Neuron (in vitro differentiated cells): ENCODE results near the gene IFI6.
A peak's percentile ranks its signal among the peaks of the same experiment; 100 is the strongest.
"Not testable (repeated sequence)": the region's sequence is repeated elsewhere in the genome, so short reads cannot be mapped to it uniquely, and the experiment has no call there.

Experiments used
- H2AFZ ChIP-seq: one replicate; pipeline ENCODE4 v1.6.1; 2013; ENCODE audit warnings: low read depth, mild to moderate bottlenecking, inconsistent platforms, low read length, moderate library complexity
- H3K27me3 ChIP-seq: one replicate; pipeline ENCODE4 v1.6.1; 2013; ENCODE audit warnings: low read length; ENCODE audit not compliant: insufficient read depth
- H3K36me3 ChIP-seq: one replicate; pipeline ENCODE4 v1.6.1; 2013; ENCODE audit warnings: low read length; ENCODE audit not compliant: insufficient read depth
- H3K4me1 ChIP-seq: one replicate; pipeline ENCODE4 v1.6.1; 2013; ENCODE audit warnings: low read length; ENCODE audit not compliant: insufficient read depth
- H3K4me3 ChIP-seq: 2 replicates; pipeline ENCODE4 v1.5.1; 2013; ENCODE audit warnings: mild to moderate bottlenecking, low read length, moderate library complexity
- H3K9me3 ChIP-seq: one replicate; pipeline ENCODE4 v1.6.1; 2013; ENCODE audit warnings: low read length

The IFI6 gene, protein sequence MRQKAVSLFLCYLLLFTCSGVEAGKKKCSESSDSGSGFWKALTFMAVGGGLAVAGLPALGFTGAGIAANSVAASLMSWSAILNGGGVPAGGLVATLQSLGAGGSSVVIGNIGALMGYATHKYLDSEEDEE

DNA sequence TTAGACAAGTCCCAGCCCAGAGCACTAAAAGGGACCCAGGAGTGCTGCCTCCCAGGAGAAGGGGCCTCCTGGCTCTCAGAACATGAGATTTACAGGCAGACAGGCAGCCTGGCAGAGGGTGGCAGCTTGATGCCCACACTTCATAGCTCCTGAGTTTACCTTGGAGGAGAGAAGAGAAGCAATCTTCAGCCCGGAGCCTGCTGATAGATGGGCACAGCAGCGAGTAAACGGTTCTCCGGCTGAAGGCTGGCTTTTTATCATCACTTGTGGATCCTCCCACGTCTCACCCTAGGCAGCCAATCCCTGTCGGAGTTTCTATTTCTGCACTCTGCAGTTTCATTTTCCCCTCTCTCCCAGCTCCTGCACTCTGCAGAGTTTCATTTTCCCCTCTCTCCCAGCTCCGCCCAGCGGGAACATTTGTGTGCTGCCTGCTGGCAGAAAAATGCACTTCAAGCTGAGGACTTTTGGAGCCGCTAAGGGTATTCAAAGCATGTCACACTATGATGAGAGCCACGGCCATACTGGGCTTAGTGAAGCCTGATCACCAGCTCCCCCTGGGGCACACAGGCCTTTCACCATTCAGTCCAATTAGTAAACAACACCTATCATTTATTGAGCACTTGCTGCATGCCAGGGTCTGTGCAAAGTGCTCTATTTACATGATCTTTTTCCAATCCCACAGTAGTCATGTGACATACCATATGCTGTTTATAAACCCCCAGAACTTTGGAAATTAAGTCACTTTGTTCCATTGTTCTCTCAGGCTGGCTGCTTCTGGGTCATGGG lies at the start of gene IFI6:
Gene IFI6 (minus strand): TSS at position 229 of the 786 bp plus-strand sequence. CDS start 2,878 bp downstream, outside the sequence.
- Histone ChIP-seq H3K9me3 (no peaks in the 10 kb centered on the region), H3K4me1 (peaks cover 12% of the 10 kb centered on the region), H3K27me3 (no peaks in the 10 kb centered on the region), H3K36me3 (no peaks in the 10 kb centered on the region), H3K4me3 (peak within 1 kb of the TSS; percentile 52), H2AFZ (peak within 1 kb of the TSS; percentile 76)

DNA sequence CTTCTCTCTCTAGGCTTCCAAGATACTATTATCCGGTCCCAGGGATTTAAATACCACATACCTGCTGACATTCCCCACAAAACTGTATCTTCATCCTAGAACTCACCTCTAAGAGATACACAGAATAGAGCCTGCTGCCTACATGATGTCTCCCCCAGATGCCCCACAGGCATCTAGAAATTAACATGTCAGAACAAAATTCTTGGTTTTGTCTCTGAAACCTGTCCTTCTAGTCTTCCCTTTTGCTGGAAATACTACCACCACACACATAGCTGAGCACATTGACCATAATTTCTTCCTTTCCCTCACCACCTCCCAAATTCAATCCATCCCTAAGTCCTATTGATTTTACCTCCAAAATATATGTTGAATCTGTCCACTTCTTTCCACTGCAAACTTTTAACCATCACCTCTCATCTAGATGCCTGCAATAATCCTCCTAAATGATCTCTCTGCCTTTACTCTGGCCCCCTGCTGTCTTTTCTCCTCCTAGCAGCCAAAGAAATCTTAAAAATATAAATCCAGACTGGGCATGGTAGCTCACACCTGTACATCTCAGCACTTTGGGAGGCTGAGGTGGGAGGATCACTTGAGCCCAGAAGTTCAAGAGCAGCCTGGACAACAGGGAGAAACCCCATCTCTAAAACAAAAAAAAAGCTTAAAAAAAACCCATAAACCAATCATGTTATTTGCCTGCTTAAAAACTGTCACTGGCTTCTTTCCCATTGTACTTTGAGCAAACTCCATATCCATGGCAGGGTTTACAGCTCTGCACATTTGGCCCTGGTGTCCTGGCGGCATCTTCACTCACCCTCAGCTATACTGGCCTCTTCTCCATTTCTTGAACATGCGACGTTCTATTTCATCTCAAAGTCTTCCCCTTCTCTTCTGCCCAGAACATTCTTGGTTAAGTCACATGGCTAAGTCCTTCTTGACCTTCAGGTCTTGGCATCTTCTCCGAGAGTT lies 47.6 kb upstream of the IFI6 start:
- no peaks in the 10 kb centered on the region for H3K27me3 ChIP-seq
- no peak overlapping the region for H3K4me3 ChIP-seq
- H3K9me3 ChIP-seq = no peaks in the 10 kb centered on the region
- peak overlapping the region; percentile 18 for H2AFZ ChIP-seq
- H3K4me1 ChIP-seq = peaks cover 4% of the 10 kb centered on the region
- no peaks in the 10 kb centered on the region for H3K36me3 ChIP-seq

DNA sequence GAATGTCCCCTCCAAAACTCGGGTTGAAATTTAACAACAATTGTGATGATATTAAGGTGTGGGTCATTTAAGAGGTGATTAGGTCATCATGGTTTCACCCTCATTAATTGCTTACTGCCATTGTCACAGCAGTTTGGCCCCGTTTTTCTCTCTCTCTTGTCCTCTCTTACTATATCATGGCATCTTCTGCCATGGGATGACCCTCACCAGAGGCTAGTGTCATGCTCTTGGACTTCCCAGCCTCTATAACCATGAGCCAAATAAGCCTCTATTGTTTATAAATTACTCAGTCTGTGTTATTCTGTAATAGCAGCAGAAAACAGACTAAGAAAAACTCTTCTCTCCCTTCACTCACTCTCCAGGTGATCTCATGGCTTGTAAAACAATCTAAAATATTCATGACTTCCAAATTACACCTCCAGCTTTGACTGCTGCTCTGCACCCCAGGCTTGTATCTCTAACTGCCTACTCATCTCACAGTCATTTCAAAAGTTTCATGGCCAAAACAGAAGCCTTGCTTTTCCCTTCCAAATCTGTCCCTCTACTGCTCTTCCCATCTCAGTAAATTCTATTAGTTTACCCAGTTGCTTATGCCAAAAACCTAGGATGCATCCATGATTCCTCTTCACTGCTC lies 44.4 kb upstream of the IFI6 start:
- Histone ChIP-seq H3K4me1 (peaks cover 4% of the 10 kb centered on the region), H3K4me3 (no peak overlapping the region), H3K36me3 (no peaks in the 10 kb centered on the region), H2AFZ (no peak overlapping the region), H3K27me3 (no peaks in the 10 kb centered on the region), H3K9me3 (no peaks in the 10 kb centered on the region)

DNA sequence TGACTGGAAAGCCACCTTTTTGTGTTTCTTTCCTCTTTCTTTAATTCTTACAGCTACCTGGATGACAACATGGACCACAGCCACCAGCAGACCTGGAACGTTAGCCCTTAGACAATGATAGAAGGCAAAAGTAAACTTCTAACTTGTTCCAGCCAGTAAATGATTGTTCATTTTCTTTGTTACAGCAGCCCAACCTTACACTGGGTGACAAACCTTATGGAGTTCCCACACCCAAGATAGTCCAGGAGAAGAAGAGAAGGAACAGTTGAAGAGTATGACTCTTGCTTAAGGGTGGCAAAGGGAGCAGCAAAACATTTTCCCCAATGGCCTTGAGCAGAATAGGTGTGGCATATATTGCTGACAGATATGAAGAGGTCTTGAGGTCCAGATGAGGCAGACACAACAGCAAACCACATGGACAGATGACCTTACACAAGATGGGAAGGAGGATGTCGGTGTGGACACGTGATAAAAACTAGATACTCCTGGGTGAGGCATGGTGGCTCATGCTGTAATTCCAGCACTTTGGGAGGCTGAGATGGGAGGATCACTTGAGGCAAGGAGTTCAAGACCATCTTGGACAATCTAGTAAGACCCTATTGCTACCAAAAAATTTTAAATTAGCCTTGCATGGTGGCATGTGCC lies 42.0 kb upstream of the IFI6 start:
- Histone ChIP-seq H3K9me3 (no peaks in the 10 kb centered on the region), H3K4me3 (no peak overlapping the region), H2AFZ (no peak overlapping the region), H3K36me3 (no peaks in the 10 kb centered on the region), H3K27me3 (no peaks in the 10 kb centered on the region), H3K4me1 (no peaks in the 10 kb centered on the region)

DNA sequence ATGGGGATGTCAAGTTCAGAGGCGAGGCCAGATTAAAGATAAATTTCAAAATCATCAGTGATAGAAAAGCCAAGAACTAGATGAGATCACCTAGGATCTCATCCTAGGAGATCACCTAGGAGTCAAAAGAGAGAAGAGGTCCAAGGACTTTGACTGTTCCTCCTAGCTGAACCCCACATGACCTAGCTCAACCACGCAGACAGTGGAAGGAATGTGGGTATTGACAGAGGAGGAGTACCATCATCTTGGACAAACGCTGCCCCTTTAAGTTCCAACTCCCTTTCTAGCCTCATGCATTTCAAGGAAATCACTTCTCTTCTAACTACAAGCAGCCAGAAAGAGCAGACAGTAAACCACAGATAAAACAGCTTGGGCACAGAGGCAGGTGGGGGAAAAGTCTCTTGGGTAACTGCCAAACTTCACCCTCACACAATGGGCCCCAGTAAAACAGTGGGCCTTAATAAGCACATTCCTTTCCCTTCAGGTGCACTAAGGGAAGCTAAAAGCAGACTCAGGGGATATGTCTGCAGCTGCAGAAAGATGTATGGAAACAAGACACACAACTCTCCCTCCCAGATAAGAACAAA lies 41.2 kb upstream of the IFI6 start:
- Histone ChIP-seq H3K9me3 (no peaks in the 10 kb centered on the region), H3K4me1 (no peaks in the 10 kb centered on the region), H3K36me3 (no peaks in the 10 kb centered on the region), H2AFZ (no peak overlapping the region), H3K4me3 (no peak overlapping the region), H3K27me3 (no peaks in the 10 kb centered on the region)

DNA sequence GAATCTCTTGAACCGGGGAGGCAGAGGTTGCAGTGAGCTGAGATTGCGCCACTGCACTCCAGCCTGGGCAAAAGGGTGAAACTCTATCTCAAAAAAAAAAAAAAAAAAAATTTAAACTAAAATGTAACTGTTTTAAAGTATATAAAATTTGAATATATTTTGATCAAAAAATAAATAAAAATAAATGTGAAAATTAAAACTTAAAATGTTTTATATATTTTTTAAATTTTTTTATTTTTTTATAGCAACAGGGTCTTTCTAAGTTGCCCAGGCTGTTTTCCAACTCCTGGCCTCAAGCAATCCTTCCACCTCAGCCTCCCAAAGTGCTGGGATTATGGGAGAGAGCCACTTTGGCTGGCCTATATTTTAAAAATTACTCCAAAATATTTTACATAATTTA lies 38.6 kb upstream of the IFI6 start:
- Histone ChIP-seq H2AFZ (no peak overlapping the region), H3K4me1 (no peaks in the 10 kb centered on the region), H3K27me3 (no peaks in the 10 kb centered on the region), H3K9me3 (no peaks in the 10 kb centered on the region), H3K4me3 (no peak overlapping the region), H3K36me3 (no peaks in the 10 kb centered on the region)

DNA sequence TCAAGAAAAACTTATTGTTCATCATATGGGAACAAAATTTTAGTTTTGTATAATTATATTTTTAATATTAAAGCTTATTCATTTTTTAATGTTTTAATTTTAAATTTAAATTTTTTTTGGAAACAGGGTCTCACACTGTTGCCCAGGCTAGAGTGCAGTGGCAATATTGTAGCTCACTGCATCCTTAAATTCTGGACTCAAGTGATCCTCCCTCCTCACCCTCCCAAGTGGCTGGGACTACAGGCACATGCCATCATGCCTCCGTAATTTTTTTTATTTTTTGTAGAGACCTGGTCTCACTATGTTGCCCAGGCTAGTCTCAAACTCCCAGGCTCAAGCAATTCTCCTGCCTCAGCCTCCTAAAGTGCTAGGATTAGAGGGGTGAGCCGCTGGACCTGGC lies 33.6 kb upstream of the IFI6 start:
- no peaks in the 10 kb centered on the region for H3K4me1 ChIP-seq
- no peak overlapping the region for H2AFZ ChIP-seq
- H3K9me3 ChIP-seq = peaks cover 1% of the 10 kb centered on the region
- no peaks in the 10 kb centered on the region for H3K27me3 ChIP-seq
- H3K4me3 ChIP-seq = no peak overlapping the region
- no peaks in the 10 kb centered on the region for H3K36me3 ChIP-seq

DNA sequence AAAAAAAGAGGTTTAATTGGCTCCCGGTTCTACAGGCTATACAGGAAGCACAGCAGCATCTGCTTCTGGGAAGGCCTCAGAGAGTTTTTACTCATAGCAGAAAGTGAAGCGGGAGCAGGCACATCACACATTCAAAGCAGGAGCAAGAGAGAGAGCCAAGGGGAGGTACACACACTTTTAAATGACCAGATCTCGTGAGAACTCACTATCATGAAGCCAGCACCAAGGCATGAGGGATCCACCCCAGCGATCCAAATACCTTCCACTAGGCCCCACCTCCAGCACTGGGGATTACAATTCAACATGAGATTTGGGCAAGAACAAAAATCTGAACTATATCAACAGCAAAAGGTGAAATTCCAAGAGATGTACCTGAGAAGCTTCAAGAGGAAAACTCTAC lies 33.0 kb upstream of the IFI6 start:
- H3K9me3 ChIP-seq = peaks cover 1% of the 10 kb centered on the region
- no peak overlapping the region for H3K4me3 ChIP-seq
- no peaks in the 10 kb centered on the region for H3K4me1 ChIP-seq
- H3K36me3 ChIP-seq = no peaks in the 10 kb centered on the region
- no peak overlapping the region for H2AFZ ChIP-seq
- no peaks in the 10 kb centered on the region for H3K27me3 ChIP-seq

DNA sequence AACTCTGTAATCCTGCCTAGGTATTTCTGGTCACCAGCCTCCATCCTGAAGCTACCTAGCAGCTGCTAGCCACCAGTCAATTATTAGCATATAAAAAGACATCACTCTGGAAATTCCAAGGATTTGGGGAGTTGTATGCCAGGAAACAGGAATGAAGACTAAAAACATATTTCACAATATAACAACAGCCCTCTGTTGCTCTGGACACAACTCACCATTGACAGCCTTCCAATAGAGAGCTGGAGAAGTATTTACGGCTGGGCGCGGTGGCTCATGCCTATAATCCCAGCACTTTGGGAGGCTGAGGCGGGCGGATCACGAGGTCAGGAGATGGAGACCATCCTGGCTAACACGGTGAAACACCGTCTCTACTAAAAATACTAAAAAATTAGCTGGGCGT lies 24.8 kb upstream of the IFI6 start:
- not testable (repeated sequence) for H3K9me3 ChIP-seq, H2AFZ ChIP-seq, H3K27me3 ChIP-seq, H3K4me1 ChIP-seq, H3K4me3 ChIP-seq, H3K36me3 ChIP-seq

DNA sequence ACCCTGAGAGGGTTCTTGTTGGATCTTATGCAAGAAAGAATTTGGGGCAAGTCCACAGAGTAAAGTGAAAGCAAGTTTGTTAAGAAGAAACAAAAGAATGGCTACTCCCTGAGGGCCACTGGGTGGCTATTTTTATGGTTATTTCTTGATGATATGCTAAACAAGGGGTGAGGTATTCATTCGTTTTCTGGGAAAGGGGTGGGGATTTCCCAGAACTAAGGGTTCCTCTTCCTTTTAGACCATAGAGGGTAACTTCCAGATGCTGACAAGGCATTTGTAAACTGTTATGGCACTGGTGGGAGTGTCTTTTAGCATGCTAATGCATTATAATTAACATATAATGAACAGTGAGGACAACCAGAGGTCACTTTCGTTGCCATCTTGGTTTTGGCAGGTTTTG lies 18.2 kb upstream of the IFI6 start:
- H3K27me3 ChIP-seq = peaks cover 7% of the 10 kb centered on the region
- no peak overlapping the region for H2AFZ ChIP-seq
- H3K4me1 ChIP-seq = peaks cover 3% of the 10 kb centered on the region
- no peak overlapping the region for H3K4me3 ChIP-seq
- H3K9me3 ChIP-seq = no peaks in the 10 kb centered on the region
- H3K36me3 ChIP-seq = no peaks in the 10 kb centered on the region

DNA sequence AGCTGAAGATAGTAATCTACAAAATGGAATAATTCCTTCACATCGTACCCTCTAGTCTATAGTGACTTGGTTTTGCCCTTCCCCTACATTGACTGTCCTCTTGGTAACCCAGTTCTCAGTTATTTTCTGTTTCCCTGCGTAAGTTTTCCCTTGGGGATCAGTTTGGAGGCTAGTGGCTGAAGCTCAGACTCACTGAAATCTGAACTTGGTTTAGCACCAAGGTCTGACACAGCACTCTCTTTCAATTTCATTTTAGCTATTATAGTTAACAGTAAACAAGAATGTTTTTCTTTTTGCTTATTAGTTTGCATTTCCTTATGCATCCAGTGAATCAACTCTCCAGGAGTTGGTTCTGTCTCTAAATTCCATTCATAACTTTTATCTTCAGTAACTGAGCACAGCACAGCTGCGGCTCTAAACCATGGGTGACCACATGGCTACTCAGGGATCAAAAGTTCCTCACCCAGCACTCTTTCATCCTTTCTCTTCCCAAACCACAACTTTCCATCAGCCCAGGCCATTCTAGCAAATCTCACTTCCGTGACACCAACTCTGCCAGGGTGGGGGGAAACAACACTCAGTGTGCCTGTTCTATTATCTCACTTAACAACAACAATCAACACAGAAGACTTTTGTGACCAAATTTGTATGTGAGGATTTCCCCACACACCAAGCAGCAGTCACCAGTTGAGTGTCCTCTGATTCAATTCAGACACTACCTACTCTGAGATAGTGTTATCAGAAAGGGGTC lies 17.6 kb upstream of the IFI6 start:
- no peaks in the 10 kb centered on the region for H3K9me3 ChIP-seq
- peaks cover 3% of the 10 kb centered on the region for H3K4me1 ChIP-seq
- no peak overlapping the region for H3K4me3 ChIP-seq
- peaks cover 7% of the 10 kb centered on the region for H3K27me3 ChIP-seq
- H3K36me3 ChIP-seq = no peaks in the 10 kb centered on the region
- H2AFZ ChIP-seq = no peak overlapping the region

DNA sequence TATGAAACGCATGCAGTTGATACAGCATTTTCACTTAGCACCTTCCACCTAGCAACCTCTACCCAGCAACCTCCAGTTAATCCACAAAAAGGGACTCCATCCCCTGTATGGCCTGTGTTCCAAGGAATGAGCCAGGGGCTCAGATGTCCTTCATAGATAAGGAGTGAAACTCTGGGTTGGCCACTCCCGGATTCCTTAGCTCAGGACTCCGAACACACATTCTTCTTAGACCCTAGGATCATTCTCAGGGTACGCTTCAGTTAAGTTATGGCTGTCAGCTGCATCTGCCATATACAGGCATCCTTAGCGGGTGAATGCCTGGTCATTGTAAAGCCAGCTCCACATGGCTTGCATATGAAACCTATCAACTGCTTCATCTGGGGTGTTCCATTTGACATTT lies 15.9 kb upstream of the IFI6 start:
- H3K4me1 ChIP-seq = peaks cover 3% of the 10 kb centered on the region
- H3K36me3 ChIP-seq = no peaks in the 10 kb centered on the region
- H3K9me3 ChIP-seq = no peaks in the 10 kb centered on the region
- no peak overlapping the region for H2AFZ ChIP-seq
- peaks cover 7% of the 10 kb centered on the region for H3K27me3 ChIP-seq
- H3K4me3 ChIP-seq = no peak overlapping the region
